ENCODE measurements around the gene MED15.
A peak's percentile ranks its signal among the peaks of the same experiment; 100 is the strongest.

The MED15 gene

DNA sequence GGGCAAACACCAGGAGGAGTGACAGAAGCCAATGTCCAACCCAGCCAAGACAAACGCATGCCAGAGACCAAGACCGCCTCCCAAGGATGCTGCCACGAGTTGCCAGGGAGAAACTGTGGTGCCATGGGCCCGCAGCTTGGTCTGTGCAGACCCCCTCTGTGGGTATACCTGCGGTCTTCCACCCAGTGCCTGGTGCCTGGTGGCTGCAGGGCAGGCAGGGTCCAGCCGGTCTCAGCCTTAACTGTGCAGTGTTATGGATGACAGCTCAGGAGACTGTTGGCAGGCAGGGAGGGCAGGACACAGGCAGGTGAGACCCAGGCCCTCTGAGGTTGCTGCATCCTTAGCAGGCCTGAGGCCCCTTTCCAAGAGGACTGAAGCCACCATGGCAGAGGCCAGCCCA is 97.9 kb downstream of the MED15 start:
- TF ChIP-seq, protein P1, sequence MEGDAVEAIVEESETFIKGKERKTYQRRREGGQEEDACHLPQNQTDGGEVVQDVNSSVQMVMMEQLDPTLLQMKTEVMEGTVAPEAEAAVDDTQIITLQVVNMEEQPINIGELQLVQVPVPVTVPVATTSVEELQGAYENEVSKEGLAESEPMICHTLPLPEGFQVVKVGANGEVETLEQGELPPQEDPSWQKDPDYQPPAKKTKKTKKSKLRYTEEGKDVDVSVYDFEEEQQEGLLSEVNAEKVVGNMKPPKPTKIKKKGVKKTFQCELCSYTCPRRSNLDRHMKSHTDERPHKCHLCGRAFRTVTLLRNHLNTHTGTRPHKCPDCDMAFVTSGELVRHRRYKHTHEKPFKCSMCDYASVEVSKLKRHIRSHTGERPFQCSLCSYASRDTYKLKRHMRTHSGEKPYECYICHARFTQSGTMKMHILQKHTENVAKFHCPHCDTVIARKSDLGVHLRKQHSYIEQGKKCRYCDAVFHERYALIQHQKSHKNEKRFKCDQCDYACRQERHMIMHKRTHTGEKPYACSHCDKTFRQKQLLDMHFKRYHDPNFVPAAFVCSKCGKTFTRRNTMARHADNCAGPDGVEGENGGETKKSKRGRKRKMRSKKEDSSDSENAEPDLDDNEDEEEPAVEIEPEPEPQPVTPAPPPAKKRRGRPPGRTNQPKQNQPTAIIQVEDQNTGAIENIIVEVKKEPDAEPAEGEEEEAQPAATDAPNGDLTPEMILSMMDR (IDR thresholded peaks at IDR 0.05; ENCODE audit: control extremely low read depth, extremely low read depth, low read depth, missing control alignments), result no peak
- ChIA-PET CTCF (interaction anchor here (1.0 to 3.7 kb wide), 9 partner anchors 8 to 179 kb away, joined by 3 to 53 read pairs (median 3); no protein-coding TSS in a partner anchor), POLR2A (no interaction called here)
- no peak for DNase-seq (ENCODE audit: extremely low spot score)

DNA sequence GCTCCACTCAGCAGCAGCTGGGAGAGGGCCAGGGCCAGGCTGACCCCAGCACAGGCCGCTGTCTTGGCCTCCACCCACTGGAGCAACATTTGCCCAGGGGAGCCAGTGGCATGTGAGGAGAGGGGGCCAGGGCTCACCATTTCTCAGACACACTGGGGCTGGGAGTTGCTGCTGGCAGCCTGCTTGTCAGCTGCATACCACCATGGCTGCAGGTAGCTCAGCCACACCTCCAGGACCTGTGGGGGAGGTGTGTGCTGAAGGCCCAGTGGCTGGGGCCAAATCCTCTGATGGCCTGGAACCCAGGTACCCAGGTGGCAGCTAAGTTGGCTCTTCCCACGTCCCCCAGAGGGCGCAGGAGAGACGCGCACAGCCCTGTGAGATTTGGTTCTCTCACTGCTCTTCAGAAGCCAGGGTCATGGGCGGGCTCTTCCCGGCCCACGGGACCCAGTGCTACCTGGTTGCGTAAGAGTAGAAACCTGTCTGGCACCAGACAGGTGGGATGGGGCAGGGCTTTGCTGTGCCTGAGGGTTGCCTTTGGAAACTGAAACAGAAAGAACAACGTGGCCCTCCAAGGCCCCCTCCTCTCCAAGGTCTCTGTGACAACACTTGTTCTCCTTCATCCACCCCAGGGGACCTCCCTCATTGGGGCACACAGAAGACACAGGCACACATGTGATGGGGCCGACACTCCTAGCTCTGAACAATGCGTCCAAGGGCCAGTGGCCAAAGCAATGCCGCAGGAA is 98.8 kb downstream of the MED15 start:
- POLR2A ChIA-PET, result no interaction called here
- peak; percentile 85 for DNase-seq (ENCODE audit: extremely low spot score)
- CTCF ChIA-PET, result interaction anchor here (0.6 to 3.7 kb wide), 15 partner anchors 14 to 178 kb away, joined by 3 to 53 read pairs (median 4); no protein-coding TSS in a partner anchor
- TF ChIP-seq, protein P1 (IDR thresholded peaks at IDR 0.05; ENCODE audit: control extremely low read depth, extremely low read depth, low read depth, missing control alignments), result peak; percentile 88

- no peak for DNase-seq (ENCODE audit: extremely low spot score)
- ChIA-PET CTCF (interaction anchor here (0.8 to 3.7 kb wide), 13 partner anchors 14 to 177 kb away, joined by 3 to 53 read pairs (median 4); no protein-coding TSS in a partner anchor), POLR2A (no interaction called here)
- TF ChIP-seq, protein P1 (IDR thresholded peaks at IDR 0.05; ENCODE audit: control extremely low read depth, extremely low read depth, low read depth, missing control alignments), result no peak
Measured at GRCh38 chr22:20606784-20607128, 99.3 kb downstream of the MED15 start.

DNA sequence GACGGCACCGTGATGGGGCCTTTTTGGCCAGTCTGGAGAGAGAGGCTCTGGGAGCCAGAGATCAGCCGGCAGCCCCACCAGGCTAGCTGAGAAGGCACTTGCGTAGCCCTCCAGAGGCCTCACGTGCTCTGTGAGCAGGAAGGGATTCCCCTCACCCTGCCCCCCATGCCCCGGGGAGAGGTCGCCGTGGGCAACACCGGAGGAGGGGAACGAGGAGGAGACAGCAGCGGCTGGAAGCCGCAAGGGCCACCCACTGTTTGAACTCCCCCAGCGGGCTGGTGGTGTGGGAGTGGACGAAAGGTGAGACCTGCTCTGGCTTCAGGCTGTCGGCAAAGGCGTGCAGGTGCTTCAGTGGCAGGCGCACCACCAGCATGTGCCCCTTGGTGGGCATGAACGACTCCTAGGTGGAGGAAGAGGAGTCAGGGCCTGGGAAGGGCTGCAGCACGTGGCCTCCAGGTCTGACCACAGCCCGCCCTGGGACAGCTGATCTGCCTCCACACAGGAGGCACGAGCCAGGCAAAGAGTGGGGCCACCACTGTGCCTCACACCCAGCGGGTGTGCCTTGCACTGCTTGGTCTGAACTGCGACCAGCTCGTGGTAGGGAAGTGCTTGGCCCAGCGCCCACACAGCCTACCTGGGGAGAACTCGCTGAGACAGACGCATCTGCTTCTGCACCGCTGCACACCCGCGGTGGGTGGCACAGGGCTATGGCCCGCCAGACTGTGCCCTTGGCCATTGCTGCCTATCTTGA is 99.9 kb downstream of the MED15 start:
- DNase-seq (ENCODE audit: extremely low spot score), result no peak
- CTCF ChIA-PET, result interaction anchor here (0.8 to 3.7 kb wide), 12 partner anchors 13 to 177 kb away, joined by 3 to 53 read pairs (median 4); no protein-coding TSS in a partner anchor
- POLR2A ChIA-PET, result interaction anchor here (0.6 kb wide), 1 partner anchor 16 kb away, joined by 3 read pairs; no protein-coding TSS in a partner anchor
- TF ChIP-seq, protein P1 (IDR thresholded peaks at IDR 0.05; ENCODE audit: control extremely low read depth, extremely low read depth, low read depth, missing control alignments), result no peak

DNA sequence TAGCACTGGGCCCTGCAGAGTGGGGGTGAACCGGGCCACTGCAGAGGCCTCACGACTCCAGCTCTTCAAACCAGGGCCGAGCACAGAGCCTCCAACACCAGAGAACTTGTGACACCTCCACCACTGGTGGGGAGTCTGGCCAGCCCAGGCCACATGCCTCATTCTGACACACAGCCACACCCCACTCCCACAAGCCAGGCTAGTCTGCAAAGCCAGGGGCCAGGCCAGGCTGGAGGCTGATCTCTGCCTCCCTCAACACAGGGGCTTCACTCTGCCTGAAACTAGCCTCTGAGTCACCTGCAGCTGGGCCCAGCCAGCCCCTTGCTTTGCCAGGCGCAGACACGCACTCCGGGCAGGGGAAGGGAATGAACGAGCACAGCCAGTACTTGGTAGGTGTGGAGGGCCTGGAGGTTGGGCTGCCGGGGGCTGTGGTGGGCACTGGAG is 102.9 kb downstream of the MED15 start:
- DNase-seq (ENCODE audit: extremely low spot score), result no peak

DNA sequence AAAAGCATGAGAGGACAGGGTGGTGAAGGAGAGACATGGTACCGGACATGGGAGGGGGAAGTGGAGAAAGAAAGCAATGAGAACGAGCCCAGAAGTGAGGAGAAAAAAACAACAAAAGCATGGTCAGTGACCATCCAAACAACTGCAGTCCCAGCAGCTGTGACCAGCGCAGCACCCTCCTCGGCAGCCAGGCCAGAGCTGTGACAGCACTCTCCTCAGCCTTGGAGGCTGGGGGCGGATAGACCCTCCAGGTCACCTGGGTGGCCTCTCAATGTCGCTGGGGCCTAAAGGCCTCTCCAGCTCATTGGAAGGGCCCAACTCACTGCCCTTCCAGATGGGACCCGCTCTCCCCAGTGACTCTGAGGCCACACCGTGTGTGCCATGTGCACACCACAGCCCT is 103.3 kb downstream of the MED15 start:
- no peak for DNase-seq (ENCODE audit: extremely low spot score)
- ChIA-PET CTCF (interaction anchor here (1.2 to 1.6 kb wide), 2 partner anchors 28 to 131 kb away, joined by 3 read pairs; no protein-coding TSS in a partner anchor), POLR2A (no interaction called here)
- TF ChIP-seq, protein P1 (IDR thresholded peaks at IDR 0.05; ENCODE audit: control extremely low read depth, extremely low read depth, low read depth, missing control alignments), result no peak

More for the DNA sequence above, 102.9 kb downstream of the MED15 start:
- ChIA-PET POLR2A (no interaction called here), CTCF (interaction anchor here (1.2 to 1.6 kb wide), 3 partner anchors 9 to 132 kb away, joined by 3 to 8 read pairs (median 3); no protein-coding TSS in a partner anchor)
- TF ChIP-seq, protein P1 (IDR thresholded peaks at IDR 0.05; ENCODE audit: control extremely low read depth, extremely low read depth, low read depth, missing control alignments), result no peak

All from GM10248 (cell line).